H1 (cell line): ENCODE results near the gene KNDC1. TPM values are rescaled to one million over a fixed set of nuclear protein-coding genes. Genes with fewer than 3 reads are reported as not detected.

Experiments
- FOSL1 ChIP-seq: IDR thresholded peaks from 2 replicates; pipeline ENCODE4 v1.6.1; 2011; ENCODE audit warnings: mild to moderate bottlenecking, low read depth, low read length, moderate library complexity; ENCODE audit not compliant: insufficient read depth
- GABPA ChIP-seq: IDR thresholded peaks from 2 replicates; pipeline ENCODE4 v1.6.1; 2011; ENCODE audit warnings: mild to moderate bottlenecking, low read length, moderate library complexity, borderline replicate concordance; ENCODE audit not compliant: insufficient read depth
- NANOG ChIP-seq: IDR thresholded peaks from 2 replicates; pipeline ENCODE4 v1.6.1; 2011; ENCODE audit warnings: low read length, low read depth, mild to moderate bottlenecking, inconsistent platforms; ENCODE audit not compliant: insufficient read depth, poor library complexity, severe bottlenecking
- PHF8 ChIP-seq: fragments of 200-600 bp; sonication (generic); conservative IDR thresholded peaks from 2 replicates; pipeline ENCODE4 v1.7.1; 2012; ENCODE audit warnings: low read depth, mild to moderate bottlenecking, inconsistent platforms, low read length, moderate library complexity
- TAF1 ChIP-seq: IDR thresholded peaks from 2 replicates; pipeline ENCODE4 v1.6.1; 2011; ENCODE audit warnings: mild to moderate bottlenecking, low read depth, low read length
- TAF7 ChIP-seq: optimal IDR thresholded peaks from 2 replicates; pipeline ENCODE3; 2011; ENCODE audit warnings: low read depth, mild to moderate bottlenecking, inconsistent platforms, low read length, moderate library complexity, borderline replicate concordance
- polyA plus RNA-seq, 7 experiments: library from polyadenylated mRNA; depleted of rRNA in 3 of 7; stranded (reverse) in 5 of 7; unstranded in 2 of 7; fragments of >200 nt in 5 of 7; fragments of 200-250 nt in 2 of 7; gene quantifications; 1 replicate in 5 of 7; 2 replicates in 1 of 7; 4 replicates in 1 of 7; pipeline versions ENCODE4 v1.2.1 to v1.2.3, GENCODE V29; 2011 to 2013; ENCODE audit warnings: missing spikeins in 2 of 7, mixed read lengths in 2 of 7
- total RNA-seq: library from RNA; stranded (reverse); fragmentation: NEBNext Ultra II Directional; extraction: Animal tissue kit (Norgen Biotek cat#: 25700); gene quantifications from 2 replicates; pipeline ENCODE4 v1.2.1, GENCODE V29; 2021

KNDC1 gene
- total and polyA plus RNA-seq, 2 of the 8 experiments (the other 6 are each of a cell fraction or from before 2014, with no cell fraction given), result 7.5 to 16.7 TPM

GRCh38 chr10:133201151-133201947, 41.3 kb downstream of the KNDC1 start (continued):
- no peak for TF ChIP-seq FOSL1
- TF ChIP-seq PHF8, result no peak
- no peak for TF ChIP-seq NANOG
- no peak for TF ChIP-seq TAF1
- TF ChIP-seq GABPA, result no peak
- TF ChIP-seq TAF7, result no peak
